Natural killer cell (primary cell): Measurements from ENCODE around the gene ST8SIA5. TPM values are rescaled to one million over a fixed set of nuclear protein-coding genes. Genes with fewer than 3 reads are reported as not detected.

ENCODE experiments used
- ATAC-seq, 3 donors: fragments of 150-1000 bp in 2 of 3; fragments of 200-7000 bp in 1 of 3; cut with Tn5 transposase; 1 replicate in 1 of 3; 2 replicates in 2 of 3; pipeline ENCODE4 v1.10.0; 2021; ENCODE audit warnings: mild to moderate bottlenecking in 2 of 3, moderate library complexity in 2 of 3
- DNase-seq, 2 donors: peaks; one replicate each; pipeline versions ENCODE4 v3.0.0 to v3.0.0-alpha.2; 2013 to 2021; ENCODE audit warnings: mixed read lengths in 1 of 2
- H3K27ac ChIP-seq: one replicate; pipeline ENCODE4 v1.5.1; 2013; ENCODE audit warnings: mild to moderate bottlenecking, low read length
- H3K27me3 ChIP-seq: one replicate; pipeline ENCODE4 v1.6.1; 2013; ENCODE audit warnings: low read length; ENCODE audit not compliant: control insufficient read depth, insufficient read depth
- H3K36me3 ChIP-seq: one replicate; pipeline ENCODE4 v1.6.1; 2013; ENCODE audit warnings: low read length; ENCODE audit not compliant: control insufficient read depth, insufficient read depth
- H3K4me1 ChIP-seq: one replicate; pipeline ENCODE4 v1.6.1; 2013; ENCODE audit warnings: low read length; ENCODE audit not compliant: control insufficient read depth, insufficient read depth
- H3K4me3 ChIP-seq: one replicate; pipeline ENCODE4 v1.5.1; 2013; ENCODE audit warnings: low read length
- H3K9me3 ChIP-seq: one replicate; pipeline ENCODE4 v1.6.1; 2013; ENCODE audit warnings: low read length; ENCODE audit not compliant: control insufficient read depth, insufficient read depth
- H3K27ac Mint-ChIP-seq, 2 donors: one replicate each; pipeline ENCODE4 v1.8.0; 2022; ENCODE audit warnings: mild to moderate bottlenecking in 2 of 2, mixed read lengths in 2 of 2, moderate library complexity in 1 of 2
- H3K27me3 Mint-ChIP-seq, 2 donors: one replicate each; pipeline ENCODE4 v1.8.0; 2022; ENCODE audit warnings: low read depth in 2 of 2, mixed read lengths in 2 of 2
- H3K36me3 Mint-ChIP-seq: one replicate; pipeline ENCODE4 v1.8.0; 2022; ENCODE audit warnings: mixed read lengths
- H3K4me1 Mint-ChIP-seq, 2 donors: one replicate each; pipeline ENCODE4 v1.8.0; 2022; ENCODE audit warnings: mixed read lengths in 2 of 2
- H3K4me3 Mint-ChIP-seq: one replicate; pipeline ENCODE4 v1.8.0; 2022; ENCODE audit warnings: mild to moderate bottlenecking, moderate library complexity, mixed read lengths
- H3K9me3 Mint-ChIP-seq, 2 donors: one replicate each; pipeline ENCODE4 v1.8.0; 2022; ENCODE audit warnings: mixed read lengths in 2 of 2
- CTCF ChIP-seq: fragments of 200-600 bp; IDR thresholded peaks from one replicate; pipeline ENCODE4 v1.8.0; 2022; ENCODE audit warnings: antibody characterized with exemption
- WGBS: methylation state at CpG from one replicate; pipeline ENCODE4 v1.1.7; 2013; ENCODE audit warnings: missing lambda C conversion rate; ENCODE audit not compliant: insufficient coverage; 5-methylcytosine and 5-hydroxymethylcytosine counted together
- intact Hi-C: fragments of 100-400 bp; cut with micrococcal nuclease; formaldehyde crosslinking; loops from one replicate; pipeline ENCODE4 v1.14.2; 2022
- total RNA-seq, 4 donors: library from RNA; stranded (reverse); fragments of 120-200 nt in 1 of 4; gene quantifications; one replicate each; pipeline versions ENCODE4 v1.2.3 to v1.2.4, GENCODE V29; 2013 to 2022

ST8SIA5 gene
- total RNA-seq, 3 donors from 2014 or later (not counting 1 experiment from before 2014, with no cell fraction given), result 0.23 TPM; not detected in 2

DNA sequence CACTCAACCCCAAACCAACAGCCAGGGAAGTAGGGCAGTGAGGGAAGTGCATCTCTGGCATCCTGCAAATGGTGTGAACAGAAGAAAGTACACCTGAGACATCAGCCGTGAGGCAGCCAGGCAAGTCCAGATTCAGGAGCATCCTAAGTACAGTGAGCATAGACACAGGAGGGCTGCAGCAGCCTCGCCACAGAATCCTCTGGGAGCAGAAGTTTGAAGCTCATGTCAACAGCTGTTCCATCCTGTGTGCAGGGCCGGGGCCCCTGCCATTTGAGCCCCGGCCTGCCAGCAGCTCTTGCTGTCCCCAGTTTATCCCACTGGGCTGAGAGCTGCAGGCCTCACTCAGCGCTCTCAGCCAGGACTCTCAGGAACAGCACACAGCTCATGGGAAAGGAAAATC is 114.3 kb downstream of the ST8SIA5 start:
- no peaks in the 10 kb centered on the region for H3K36me3 ChIP-seq
- ATAC-seq, result no peak
- DNase-seq, result no peak
- H3K4me3 ChIP-seq, result no peak overlapping the region
- no peaks in the 10 kb centered on the region for H3K4me1 Mint-ChIP-seq
- H3K27ac ChIP-seq, result no peak overlapping the region
- no peaks in the 10 kb centered on the region for H3K9me3 ChIP-seq
- H3K4me1 ChIP-seq, result no peaks in the 10 kb centered on the region
- no peak overlapping the region for H3K27ac Mint-ChIP-seq
- H3K4me3 Mint-ChIP-seq, result no peak overlapping the region
- 75% methylated on average over 5 of the region's 5 CpGs for WGBS
- no peaks in the 10 kb centered on the region for H3K27me3 ChIP-seq
- peaks cover 0 to 11% of the 10 kb centered on the region in 2 donors for H3K27me3 Mint-ChIP-seq
- intact Hi-C loops, result no loop called here
- no peaks in the 10 kb centered on the region for H3K9me3 Mint-ChIP-seq
- H3K36me3 Mint-ChIP-seq, result no peaks in the 10 kb centered on the region
- no peak for TF ChIP-seq CTCF

- no peak for ATAC-seq
- WGBS, result 92% methylated on average over 7 of the region's 7 CpGs
- H3K9me3 Mint-ChIP-seq, result no peaks in the 10 kb centered on the region
- intact Hi-C loops, result no loop called here
- no peaks in the 10 kb centered on the region for H3K4me1 ChIP-seq
- H3K4me1 Mint-ChIP-seq, result no peaks in the 10 kb centered on the region
- H3K9me3 ChIP-seq, result no peaks in the 10 kb centered on the region
- H3K4me3 Mint-ChIP-seq, result no peak overlapping the region
- H3K36me3 ChIP-seq, result no peaks in the 10 kb centered on the region
- H3K27ac Mint-ChIP-seq, result no peak overlapping the region
- no peak overlapping the region for H3K4me3 ChIP-seq
- peaks cover 0 to 8% of the 10 kb centered on the region in 2 donors for H3K27me3 Mint-ChIP-seq
- H3K36me3 Mint-ChIP-seq, result no peaks in the 10 kb centered on the region
- no peak for DNase-seq
- no peaks in the 10 kb centered on the region for H3K27me3 ChIP-seq
- H3K27ac ChIP-seq, result no peak overlapping the region
- TF ChIP-seq CTCF, result no peak
Observed at GRCh38 chr18:46641917-46642316, 114.9 kb downstream of the ST8SIA5 start.

DNA sequence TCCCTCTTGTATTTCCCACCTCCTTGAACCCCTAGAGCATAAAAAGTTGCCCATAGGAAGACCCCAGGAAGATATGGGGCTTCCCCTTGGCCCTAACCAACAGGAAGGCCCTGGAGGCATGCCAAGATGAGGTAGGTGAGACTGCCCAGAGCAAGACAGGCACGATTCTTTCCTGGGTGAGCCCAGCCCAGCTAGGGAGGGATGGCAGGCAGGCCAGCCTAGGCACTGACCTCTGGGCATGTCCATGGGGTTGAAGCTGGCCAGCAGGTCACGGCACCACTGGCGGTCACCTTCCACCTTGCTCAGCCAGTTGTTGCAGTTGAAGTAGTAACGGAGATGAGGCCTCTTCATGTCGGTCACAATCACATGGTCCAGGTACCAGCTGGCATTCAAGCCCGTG is 117.5 kb downstream of the ST8SIA5 start:
- H3K27me3 Mint-ChIP-seq, result peaks cover 0 to 2% of the 10 kb centered on the region in 2 donors
- no peak overlapping the region for H3K27ac Mint-ChIP-seq
- Histone ChIP-seq H3K4me3 (no peak overlapping the region), H3K4me1 (no peaks in the 10 kb centered on the region), H3K27ac (no peak overlapping the region), H3K9me3 (no peaks in the 10 kb centered on the region), H3K27me3 (no peaks in the 10 kb centered on the region), H3K36me3 (no peaks in the 10 kb centered on the region)
- ATAC-seq, result no peak
- H3K4me1 Mint-ChIP-seq, result no peaks in the 10 kb centered on the region
- no peaks in the 10 kb centered on the region for H3K36me3 Mint-ChIP-seq
- intact Hi-C loops, result no loop called here
- WGBS, result 92% methylated on average over 6 of the region's 6 CpGs
- no peak overlapping the region for H3K4me3 Mint-ChIP-seq
- no peaks in the 10 kb centered on the region for H3K9me3 Mint-ChIP-seq
- no peak for TF ChIP-seq CTCF
- no peak for DNase-seq

DNA sequence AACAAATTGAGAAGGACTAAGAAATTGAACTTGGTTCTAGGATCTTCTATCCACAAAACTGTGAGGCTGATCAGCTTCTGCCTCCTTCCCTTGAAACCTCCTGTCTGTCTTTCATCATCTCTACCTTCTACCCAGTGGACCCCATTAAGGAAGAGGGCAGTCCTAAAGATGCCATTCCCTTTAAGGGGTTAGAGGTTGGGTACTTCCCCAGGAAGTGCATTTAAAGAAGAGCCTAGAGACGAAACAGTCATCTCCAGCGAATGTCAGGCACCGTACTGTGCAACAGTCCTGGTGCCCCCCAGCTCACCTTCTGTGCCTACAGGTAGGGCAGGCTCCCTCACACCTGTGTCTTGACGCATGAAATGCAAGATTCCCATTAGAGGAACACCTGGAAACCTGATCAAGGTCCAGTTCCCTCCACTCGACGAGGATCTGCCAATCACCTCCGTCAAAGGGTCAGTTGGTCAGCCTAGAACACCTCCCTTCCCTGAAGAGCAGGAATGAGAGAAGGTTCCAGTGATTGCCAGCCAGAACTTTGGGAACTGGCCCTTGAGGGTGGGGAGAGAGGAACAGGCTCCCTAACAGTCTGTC is 120.7 kb downstream of the ST8SIA5 start:
- no peak for DNase-seq
- H3K36me3 ChIP-seq, result no peaks in the 10 kb centered on the region
- H3K4me3 ChIP-seq, result no peak overlapping the region
- H3K4me1 ChIP-seq, result no peaks in the 10 kb centered on the region
- Mint-ChIP-seq H3K4me1 (peaks cover 1 to 3% of the 10 kb centered on the region in 2 donors), H3K27me3 (peaks cover 0 to 12% of the 10 kb centered on the region in 2 donors), H3K4me3 (no peak overlapping the region), H3K36me3 (no peaks in the 10 kb centered on the region), H3K27ac (no peak overlapping the region), H3K9me3 (no peaks in the 10 kb centered on the region)
- no peaks in the 10 kb centered on the region for H3K27me3 ChIP-seq
- intact Hi-C loops, result no loop called here
- WGBS, result 84% methylated on average over 7 of the region's 7 CpGs
- H3K27ac ChIP-seq, result no peak overlapping the region
- no peak for TF ChIP-seq CTCF
- no peaks in the 10 kb centered on the region for H3K9me3 ChIP-seq
- ATAC-seq, result no peak
